ENCODE data around the gene ARSG.

DNA sequence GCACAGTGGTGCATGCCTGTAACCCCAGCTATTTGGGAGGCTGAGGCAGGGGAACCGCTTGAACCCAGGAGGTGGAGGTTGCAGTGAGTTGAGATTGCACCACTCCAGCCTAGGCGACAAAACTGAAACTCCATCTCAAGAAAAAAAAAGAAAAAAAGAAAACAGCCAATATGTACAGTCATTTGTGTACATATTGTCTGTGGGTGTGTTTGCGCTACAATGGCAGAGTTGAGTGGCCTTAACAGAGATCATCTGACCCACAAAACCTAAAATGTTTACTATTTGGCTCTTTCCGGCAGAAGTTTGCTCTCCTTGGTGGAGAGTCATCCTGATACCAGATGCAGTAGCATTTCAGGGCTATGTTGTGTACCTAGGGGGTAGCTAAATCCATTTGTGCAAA, 57.9 kb downstream of the ARSG start:
- TF ChIP-seq, protein P1, sequence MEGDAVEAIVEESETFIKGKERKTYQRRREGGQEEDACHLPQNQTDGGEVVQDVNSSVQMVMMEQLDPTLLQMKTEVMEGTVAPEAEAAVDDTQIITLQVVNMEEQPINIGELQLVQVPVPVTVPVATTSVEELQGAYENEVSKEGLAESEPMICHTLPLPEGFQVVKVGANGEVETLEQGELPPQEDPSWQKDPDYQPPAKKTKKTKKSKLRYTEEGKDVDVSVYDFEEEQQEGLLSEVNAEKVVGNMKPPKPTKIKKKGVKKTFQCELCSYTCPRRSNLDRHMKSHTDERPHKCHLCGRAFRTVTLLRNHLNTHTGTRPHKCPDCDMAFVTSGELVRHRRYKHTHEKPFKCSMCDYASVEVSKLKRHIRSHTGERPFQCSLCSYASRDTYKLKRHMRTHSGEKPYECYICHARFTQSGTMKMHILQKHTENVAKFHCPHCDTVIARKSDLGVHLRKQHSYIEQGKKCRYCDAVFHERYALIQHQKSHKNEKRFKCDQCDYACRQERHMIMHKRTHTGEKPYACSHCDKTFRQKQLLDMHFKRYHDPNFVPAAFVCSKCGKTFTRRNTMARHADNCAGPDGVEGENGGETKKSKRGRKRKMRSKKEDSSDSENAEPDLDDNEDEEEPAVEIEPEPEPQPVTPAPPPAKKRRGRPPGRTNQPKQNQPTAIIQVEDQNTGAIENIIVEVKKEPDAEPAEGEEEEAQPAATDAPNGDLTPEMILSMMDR (IDR thresholded peaks at IDR 0.05): no peak
- TF ChIP-seq EZH2 (IDR thresholded peaks at IDR 0.05; ENCODE audit: borderline replicate concordance, insufficient read depth, low read depth, low read length, poor library complexity, severe bottlenecking): no peak

Measured in B cell (primary cell).